Pancreas (tissue), 10 donors: ENCODE results near the gene TUBGCP2. TPM values are rescaled to one million over a fixed set of nuclear protein-coding genes. Genes with fewer than 3 reads are reported as not detected.

Experiments used
- ATAC-seq, 4 donors: fragments of 200-7000 bp; cut with Tn5 transposase; one replicate each; pipeline versions ENCODE4 v1.8.0 to v1.9.1; 2020; ENCODE audit warnings: mild to moderate bottlenecking in 4 of 4, moderate library complexity in 4 of 4
- DNase-seq, 6 donors: peaks; one replicate each; pipeline ENCODE4 v3.0.0-alpha.2; 2020
- FAIRE-seq: peaks from 2 replicates; lab custom pipeline; 2012; peaks lifted over from hg19 to GRCh38; lab: Jason Lieb, UNC
- H3K27ac ChIP-seq, 4 donors: fragments of 200-600 bp; sonication (generic); 1 replicate in 3 of 4; 2 replicates in 1 of 4; pipeline versions ENCODE4 v1.5.0 to v1.8.0; 2020
- H3K27me3 ChIP-seq, 4 donors: fragments of 200-600 bp; one replicate each; pipeline ENCODE4 v1.8.0; 2021
- H3K36me3 ChIP-seq, 3 donors: fragments of 200-600 bp; sonication (generic) in 1 of 3; one replicate each; pipeline versions ENCODE4 v1.5.0 to v1.8.0; 2020 to 2021
- H3K4me1 ChIP-seq, 3 donors: fragments of 200-600 bp; one replicate each; pipeline ENCODE4 v1.8.0; 2021
- H3K4me3 ChIP-seq, 4 donors: fragments of 200-600 bp; sonication (generic) in 2 of 4; one replicate each; pipeline versions ENCODE4 v1.5.0 to v1.8.0; 2020 to 2021
- H3K9me3 ChIP-seq, 4 donors: fragments of 200-600 bp; one replicate each; pipeline ENCODE4 v1.8.0; 2021
- CTCF ChIP-seq, 4 donors: fragments of 200-600 bp; sonication (generic) in 3 of 4; IDR thresholded peaks; one replicate each; pipeline versions ENCODE4 v1.5.0 to v1.8.0; 2021; ENCODE audit warnings: antibody characterized with exemption in 4 of 4
- WGBS, 2 donors: extraction: QIAGEN DNeasy Blood & Tissue Kit; methylation state at CpG; one replicate each; pipeline ENCODE4 v1.1.7; 2013; 5-methylcytosine and 5-hydroxymethylcytosine counted together
- intact Hi-C, 3 donors: fragments of 100-400 bp; cut with DNase I; formaldehyde crosslinking; loops; one replicate each; pipeline versions ENCODE4 v1.11.1 to v1.14.2; 2022
- polyA plus RNA-seq, 2 donors: library from polyadenylated mRNA; stranded (reverse); fragments of 200-250 nt; gene quantifications; one replicate each; pipeline ENCODE4 v1.2.3, GENCODE V29; 2013
- total RNA-seq, 6 donors: library from RNA; stranded (reverse); fragmentation: NEBNext Ultra II Directional in 4 of 6; extraction: Animal tissue kit (Norgen Biotek cat#: 25700) in 4 of 6; gene quantifications; one replicate each; pipeline versions ENCODE4 v1.2.1 to v1.2.4, GENCODE V29; 2021 to 2023
- donor health status: healthy with polysubstance abuse.
- donor health status: DM: no; HTN: no; CAD: no; lungs with moderate emphysema.
- donor health status: DM: no; HTN: no; CAD: no.
- donor health status: control.
- donor health status: control.
- donor health status: Bipolar disorder and iron deficiency.
- donor health status: DM: yes; HTN: yes; CAD: no.
- donor health status: DM: no; HTN: no; CAD: no.
- donor health status: DM: no; HTN: no; CAD: no.
- donor health status: DM: yes; HTN: yes; CAD: no.

The TUBGCP2 gene
- total and polyA plus RNA-seq, 8 donors: 23.5 to 161 (median 29.3) TPM

- intact Hi-C loops: no loop called here
- ATAC-seq: no peak
- WGBS, 2 donors: 94 to 97% methylated on average over 36 of the region's 36 CpGs
- no peak overlapping the region for H3K4me3 ChIP-seq
- H3K36me3 ChIP-seq: peaks cover 9 to 82% (median 52%) of the 10 kb centered on the region in 3 donors
- no peak for TF ChIP-seq CTCF (IDR thresholded peaks at IDR 0.05)
- no peak overlapping the region for H3K27ac ChIP-seq
- no peaks in the 10 kb centered on the region for H3K9me3 ChIP-seq
- no peaks in the 10 kb centered on the region for H3K4me1 ChIP-seq
- DNase-seq: peak in 1 of 6 donors; percentile 48
- FAIRE-seq: no peak
- no peaks in the 10 kb centered on the region for H3K27me3 ChIP-seq
Measured at GRCh38 chr10:133285217-133285616, 23.5 kb downstream of the TUBGCP2 start.

- TF ChIP-seq CTCF (IDR thresholded peaks at IDR 0.05): no peak
- Histone ChIP-seq H3K4me1 (peaks cover under 1 to 2% (median under 1%) of the 10 kb centered on the region in 3 donors), H3K9me3 (no peaks in the 10 kb centered on the region), H3K27ac (no peak overlapping the region), H3K36me3 (peaks cover 6 to 69% (median 45%) of the 10 kb centered on the region in 3 donors), H3K27me3 (no peaks in the 10 kb centered on the region), H3K4me3 (no peak overlapping the region)
- intact Hi-C loops: no loop called here
- ATAC-seq (no peak), DNase-seq (no peak), FAIRE-seq (no peak)
- 95 to 96% methylated on average over 24 of the region's 24 CpGs for WGBS, 2 donors
Measured at GRCh38 chr10:133283931-133284330, 24.7 kb downstream of the TUBGCP2 start.

- peaks cover 6 to 59% (median 38%) of the 10 kb centered on the region in 3 donors for H3K36me3 ChIP-seq
- 92% methylated on average over 24 of the region's 24 CpGs for WGBS, 2 donors
- no peak for FAIRE-seq
- H3K27ac ChIP-seq: no peak overlapping the region
- TF ChIP-seq CTCF (IDR thresholded peaks at IDR 0.05): no peak
- no peak for DNase-seq
- no peaks in the 10 kb centered on the region for H3K9me3 ChIP-seq
- no peaks in the 10 kb centered on the region for H3K27me3 ChIP-seq
- no peak overlapping the region for H3K4me3 ChIP-seq
- intact Hi-C loops: no loop called here
- no peak for ATAC-seq
- H3K4me1 ChIP-seq: peaks cover 5 to 12% (median 10%) of the 10 kb centered on the region in 3 donors
Measured at GRCh38 chr10:133282846-133283390, 25.8 kb downstream of the TUBGCP2 start.

GRCh38 chr10:133281628-133282372 is 26.9 kb downstream of the TUBGCP2 start:
- WGBS, 2 donors: 93 to 94% methylated on average over 38 of the region's 38 CpGs
- TF ChIP-seq CTCF (IDR thresholded peaks at IDR 0.05): no peak
- Histone ChIP-seq H3K27ac (no peak overlapping the region), H3K4me3 (no peak overlapping the region), H3K27me3 (no peaks in the 10 kb centered on the region), H3K9me3 (no peaks in the 10 kb centered on the region), H3K36me3 (peaks cover 6 to 51% (median 36%) of the 10 kb centered on the region in 3 donors), H3K4me1 (peaks cover 13 to 20% (median 18%) of the 10 kb centered on the region in 3 donors)
- DNase-seq (peak in 1 of 6 donors; percentile 72), FAIRE-seq (no peak), ATAC-seq (no peak)
- intact Hi-C loops: no loop called here

- H3K27me3 ChIP-seq: no peaks in the 10 kb centered on the region
- WGBS, 2 donors: 95 to 96% methylated on average over 15 of the region's 15 CpGs
- no peak overlapping the region for H3K27ac ChIP-seq
- no peaks in the 10 kb centered on the region for H3K9me3 ChIP-seq
- no peak for TF ChIP-seq CTCF (IDR thresholded peaks at IDR 0.05)
- no peak overlapping the region for H3K4me3 ChIP-seq
- peak in 1 of 6 donors; percentile 69 for DNase-seq
- FAIRE-seq: no peak
- ATAC-seq: no peak
- peaks cover 13 to 20% (median 18%) of the 10 kb centered on the region in 3 donors for H3K4me1 ChIP-seq
- intact Hi-C loops: no loop called here
- H3K36me3 ChIP-seq: peaks cover 6 to 46% (median 35%) of the 10 kb centered on the region in 3 donors
Measured at GRCh38 chr10:133281084-133281483, 27.6 kb downstream of the TUBGCP2 start.
